PC-9 (cell line): ENCODE data around the gene TET2. TPM values are rescaled to one million over a fixed set of nuclear protein-coding genes. Genes with fewer than 3 reads are reported as not detected.

Experiments used
- BruUV-seq: library from RNA; stranded (reverse); fragments of 400-500 nt; replicated peaks from 2 replicates; lab custom pipeline; 2021; lab: Mats Ljungman, UMichigan
- CTCF ChIA-PET: fragments of 300-600 bp; sonication (Branson Sonifier 250); formaldehyde crosslinking; loops from one replicate; lab custom pipeline; 2022; ENCODE audit warnings: antibody characterized with exemption; lab: Charles Lee
- POLR2A ChIA-PET: fragments of 300-600 bp; sonication (Branson Sonifier 250); formaldehyde crosslinking; loops from one replicate; lab custom pipeline; 2022; ENCODE audit warnings: antibody characterized with exemption; ENCODE audit not compliant: unreplicated experiment; lab: Charles Lee
- DNase-seq, 2 experiments: peaks; one replicate each; pipeline versions ENCODE4 v3.0.0 to v3.0.0-alpha.2; 2015 to 2022; ENCODE audit warnings: mixed read lengths in 1 of 2
- H2AFZ ChIP-seq: fragments of 200-600 bp; sonication (generic); 2 replicates; pipeline ENCODE4 v1.8.1; 2017; ENCODE audit warnings: antibody characterized with exemption
- H3F3A ChIP-seq: fragments of 200-600 bp; sonication (generic); 2 replicates; pipeline ENCODE4 v1.8.1; 2017; ENCODE audit warnings: antibody characterized with exemption, mild to moderate bottlenecking, low read depth; ENCODE audit not compliant: insufficient read depth
- H3K27ac ChIP-seq: fragments of 200-600 bp; sonication (generic); 2 replicates; pipeline ENCODE4 v1.6.1; 2016; ENCODE audit warnings: mixed run types
- H3K27me3 ChIP-seq: fragments of 200-600 bp; sonication (generic); 2 replicates; pipeline ENCODE4 v1.6.1; 2016; ENCODE audit warnings: low read depth, mixed run types; ENCODE audit not compliant: insufficient read depth
- H3K36me3 ChIP-seq: fragments of 200-600 bp; sonication (generic); 2 replicates; pipeline ENCODE4 v1.6.1; 2016; ENCODE audit warnings: low read depth, mixed run types
- H3K4me1 ChIP-seq: fragments of 200-600 bp; sonication (generic); replicated peaks from 2 replicates; pipeline ENCODE4 v1.6.1; 2016; ENCODE audit warnings: mixed run types; ENCODE audit not compliant: insufficient read depth
- H3K4me2 ChIP-seq: fragments of 200-600 bp; sonication (generic); 2 replicates; pipeline ENCODE4 v1.6.1; 2017; ENCODE audit warnings: mixed run types
- H3K4me3 ChIP-seq: fragments of 200-600 bp; sonication (generic); 2 replicates; pipeline ENCODE4 v1.6.1; 2016; ENCODE audit warnings: mixed run types
- H3K79me2 ChIP-seq: fragments of 200-600 bp; sonication (generic); 2 replicates; pipeline ENCODE4 v1.6.1; 2017; ENCODE audit warnings: low read depth, mixed run types
- H3K9me2 ChIP-seq: fragments of 200-600 bp; sonication (generic); 2 replicates; pipeline ENCODE4 v1.8.1; 2017; ENCODE audit warnings: mild to moderate bottlenecking; ENCODE audit not compliant: insufficient read depth
- H3K9me3 ChIP-seq: fragments of 200-600 bp; sonication (generic); 2 replicates; pipeline ENCODE4 v1.8.1; 2016; ENCODE audit warnings: low read depth; ENCODE audit not compliant: insufficient read depth
- H4K20me1 ChIP-seq: fragments of 200-600 bp; sonication (generic); 2 replicates; pipeline ENCODE4 v1.8.1; 2017; ENCODE audit not compliant: insufficient read depth
- CTCF ChIP-seq: fragments of 200-600 bp; sonication (generic); conservative IDR thresholded peaks from 2 replicates; pipeline ENCODE4 v1.6.1; 2017; ENCODE audit warnings: mixed run types, antibody characterized with exemption, mild to moderate bottlenecking, moderate library complexity
- EZH2 ChIP-seq: fragments of 200-600 bp; sonication (generic); IDR thresholded peaks from 2 replicates; pipeline ENCODE4 v1.8.0; 2017; ENCODE audit warnings: antibody characterized with exemption, low read depth
- intact Hi-C: fragments of 100-400 bp; cut with micrococcal nuclease; formaldehyde crosslinking; loops from one replicate; pipeline ENCODE4 v1.10.0; 2022; ENCODE audit not compliant: unreplicated experiment
- total RNA-seq: library from RNA; stranded (reverse); gene quantifications from 2 replicates; pipeline ENCODE4 v1.2.3, GENCODE V29; 2021

TET2 gene
- total RNA-seq, 1 experiment from 2014 or later = 6.6 TPM

- Histone ChIP-seq H2AFZ (no peak overlapping the region), H3K27ac (no peak overlapping the region), H3K4me3 (no peak overlapping the region), H3K36me3 (no peaks in the 10 kb centered on the region), H3F3A (no peaks in the 10 kb centered on the region), H3K79me2 (no peaks in the 10 kb centered on the region), H3K9me2 (no peaks in the 10 kb centered on the region), H3K27me3 (no peaks in the 10 kb centered on the region), H4K20me1 (no peaks in the 10 kb centered on the region), H3K9me3 (no peaks in the 10 kb centered on the region), H3K4me2 (no peak overlapping the region), H3K4me1 (no peaks in the 10 kb centered on the region)
- no TSS peak for BruUV-seq
- CTCF ChIA-PET = no interaction called here
- intact Hi-C loops = no loop called here
- TF ChIP-seq EZH2 (no peak), CTCF (no peak)
- no peak for DNase-seq
- POLR2A ChIA-PET = no interaction called here
Measured at GRCh38 chr4:105274090-105274489, 127.4 kb downstream of the TET2 start.

DNA sequence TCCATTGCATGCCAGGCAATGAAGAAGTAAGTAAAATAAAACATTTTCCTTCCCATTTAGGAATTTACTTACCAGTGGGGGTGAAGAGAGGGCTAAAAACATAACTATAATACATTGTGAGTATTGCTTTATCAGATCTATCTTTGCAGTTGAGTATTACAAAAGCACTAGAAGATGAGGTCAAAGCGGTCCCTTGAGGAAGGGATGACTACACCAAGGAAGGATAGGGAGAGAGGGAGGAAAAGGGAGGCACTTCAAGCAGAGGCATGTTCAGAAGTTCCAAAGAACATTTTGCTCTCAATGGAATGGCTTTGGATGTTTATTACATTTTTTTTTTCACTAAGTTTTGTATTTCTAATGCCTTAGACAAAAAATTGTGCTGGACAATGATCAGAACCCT, 127.8 kb downstream of the TET2 start:
- intact Hi-C loops = no loop called here
- TF ChIP-seq CTCF (no peak), EZH2 (no peak)
- Histone ChIP-seq H2AFZ (no peak overlapping the region), H3K4me3 (no peak overlapping the region), H3K79me2 (no peaks in the 10 kb centered on the region), H3K4me2 (no peak overlapping the region), H3K4me1 (no peaks in the 10 kb centered on the region), H3K36me3 (no peaks in the 10 kb centered on the region), H3F3A (no peaks in the 10 kb centered on the region), H3K27me3 (no peaks in the 10 kb centered on the region), H3K27ac (no peak overlapping the region), H4K20me1 (no peaks in the 10 kb centered on the region), H3K9me3 (no peaks in the 10 kb centered on the region), H3K9me2 (no peaks in the 10 kb centered on the region)
- ChIA-PET POLR2A (no interaction called here), CTCF (no interaction called here)
- no TSS peak for BruUV-seq
- no peak for DNase-seq

DNA sequence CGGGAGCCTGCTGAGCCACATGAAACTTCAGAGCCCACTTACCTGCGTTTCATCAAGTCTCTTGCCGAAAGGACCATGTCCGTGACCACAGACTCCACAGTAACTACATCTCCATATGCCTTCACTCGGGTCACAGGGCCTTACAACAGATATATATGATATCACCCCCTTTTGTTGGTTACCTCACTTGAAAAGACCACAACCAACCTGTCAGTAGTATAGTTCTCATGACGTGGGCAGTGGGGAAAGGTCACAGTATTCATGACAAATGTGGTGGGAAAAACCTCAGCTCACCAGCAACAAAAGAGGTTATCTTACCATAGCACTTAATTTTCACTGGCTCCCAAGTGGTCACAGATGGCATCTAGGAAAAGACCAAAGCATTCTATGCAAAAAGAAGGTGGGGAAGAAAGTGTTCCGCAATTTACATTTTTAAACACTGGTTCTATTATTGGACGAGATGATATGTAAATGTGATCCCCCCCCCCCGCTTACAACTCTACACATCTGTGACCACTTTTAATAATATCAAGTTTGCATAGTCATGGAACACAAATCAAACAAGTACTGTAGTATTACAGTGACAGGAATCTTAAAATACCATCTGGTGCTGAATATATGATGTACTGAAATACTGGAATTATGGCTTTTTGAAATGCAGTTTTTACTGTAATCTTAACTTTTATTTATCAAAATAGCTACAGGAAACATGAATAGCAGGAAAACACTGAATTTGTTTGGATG, 129.9 kb downstream of the TET2 start:
- Histone ChIP-seq H3K79me2 (no peaks in the 10 kb centered on the region), H3K9me3 (no peaks in the 10 kb centered on the region), H3K4me3 (no peak overlapping the region), H3F3A (no peaks in the 10 kb centered on the region), H3K4me2 (no peak overlapping the region), H4K20me1 (no peaks in the 10 kb centered on the region), H3K36me3 (no peaks in the 10 kb centered on the region), H3K9me2 (no peaks in the 10 kb centered on the region), H3K27me3 (no peaks in the 10 kb centered on the region), H3K4me1 (no peaks in the 10 kb centered on the region), H2AFZ (no peak overlapping the region), H3K27ac (no peak overlapping the region)
- BruUV-seq = no TSS peak
- ChIA-PET POLR2A (no interaction called here), CTCF (interaction anchor here (0.7 kb wide), 1 partner anchor 115 kb away, joined by 8 read pairs; no protein-coding TSS in a partner anchor)
- TF ChIP-seq CTCF = no peak
- TF ChIP-seq EZH2 = no peak
- DNase-seq = no peak
- intact Hi-C loops = no loop called here
